Gastrocnemius medialis (tissue), 4 donors: ENCODE data around the gene PDE4D. TPM values are rescaled to one million over a fixed set of nuclear protein-coding genes. Genes with fewer than 3 reads are reported as not detected.
"Not testable (repeated sequence)": the region's sequence is repeated elsewhere in the genome, so short reads cannot be mapped to it uniquely, and the experiment has no call there.

Experiments
- ATAC-seq, 2 donors: fragments of 150-250 bp; one replicate each; pipeline ENCODE4 v1.9.1; 2016
- DNase-seq, 2 donors: peaks; one replicate each; pipeline ENCODE4 v3.0.0-alpha.2; 2019
- H3K27ac ChIP-seq, 4 donors: fragments of 200-600 bp; sonication (generic); 1 replicate in 1 of 4; 2 replicates in 3 of 4; pipeline ENCODE4 v1.5.1; 2016 to 2018; ENCODE audit warnings: mild to moderate bottlenecking in 2 of 4, moderate library complexity in 1 of 4
- H3K27me3 ChIP-seq, 3 donors: fragments of 200-600 bp; sonication (generic) in 2 of 3; 1 replicate in 1 of 3; 2 replicates in 2 of 3; pipeline versions ENCODE4 v1.5.1 to v1.6.0; 2016 to 2019; ENCODE audit warnings: mild to moderate bottlenecking in 1 of 3, moderate library complexity in 1 of 3
- H3K36me3 ChIP-seq, 2 donors: fragments of 200-600 bp; sonication (generic) in 1 of 2; one replicate each; pipeline ENCODE4 v1.5.1; 2017 to 2018
- H3K4me1 ChIP-seq, 2 donors: fragments of 200-600 bp; sonication (generic) in 1 of 2; one replicate each; pipeline ENCODE4 v1.5.1; 2016 to 2017; ENCODE audit warnings: mild to moderate bottlenecking in 2 of 2
- H3K4me3 ChIP-seq, 4 donors: fragments of 200-600 bp; sonication (generic) in 3 of 4; 1 replicate in 1 of 4; 2 replicates in 3 of 4; pipeline ENCODE4 v1.5.1; 2016 to 2019; ENCODE audit warnings: mild to moderate bottlenecking in 2 of 4
- H3K9me3 ChIP-seq, 3 donors: fragments of 200-600 bp; sonication (generic) in 2 of 3; 1 replicate in 1 of 3; 2 replicates in 2 of 3; pipeline ENCODE4 v1.5.1; 2016 to 2019
- POLR2A ChIP-seq, 2 donors: fragments of 450-650 bp; IDR thresholded peaks; one replicate each; pipeline ENCODE4 v1.6.1; 2017; ENCODE audit warnings: antibody characterized with exemption in 2 of 2, mild to moderate bottlenecking in 2 of 2, moderate library complexity in 2 of 2
- in situ Hi-C, 4 donors: fragments of 200-750 bp; cut with MboI; loops; one replicate each; pipeline versions ENCODE4 v1.15.0 to v1.8.0; 2017; ENCODE audit warnings: low sequenced_read_pairs in 4 of 4
- intact Hi-C: fragments of 100-400 bp; cut with DNase I; formaldehyde crosslinking; loops from one replicate; pipeline ENCODE4 v1.15.1; 2023; ENCODE audit warnings: low total_unique reads
- total RNA-seq, 4 donors: library from RNA; depleted of rRNA; stranded (reverse); fragments of >200 nt; gene quantifications; one replicate each; pipeline versions ENCODE4 v1.1.0 to v1.2.3, GENCODE V29; 2016
- TF ChIP-seq, protein P1 (sequence below), 5 experiments: fragments of 450-650 bp in 3 of 5; fragments of 200-600 bp in 2 of 5; sonication (generic) in 2 of 5; IDR thresholded peaks in 4 of 5; conservative IDR thresholded peaks in 1 of 5; 1 replicate in 4 of 5; 2 replicates in 1 of 5; pipeline ENCODE4 v1.5.1; 2016 to 2019; ENCODE audit warnings: antibody characterized with exemption in 5 of 5, mild to moderate bottlenecking in 3 of 5, moderate library complexity in 3 of 5

PDE4D gene
- total RNA-seq, 4 donors from 2014 or later, result 133 to 223 (median 185) TPM

DNA sequence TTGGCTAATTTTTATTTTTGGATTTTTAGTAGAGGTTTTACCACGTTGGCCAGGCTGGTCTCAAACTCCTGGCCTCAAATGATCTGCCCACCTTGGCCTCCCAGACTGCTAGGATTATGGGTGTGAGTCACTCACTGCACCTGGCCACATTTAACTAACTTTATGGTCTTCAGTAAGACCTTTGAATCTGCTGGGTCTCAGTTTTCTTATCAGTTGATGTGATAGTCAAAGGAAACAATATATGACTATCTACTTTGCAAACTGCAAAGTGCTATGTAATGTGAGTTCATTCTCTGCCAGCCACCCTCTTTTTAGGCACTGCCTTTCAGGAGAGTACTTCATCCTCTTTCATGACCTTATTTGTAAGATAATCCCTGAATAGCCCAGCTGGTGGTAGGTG, 474.7 kb downstream of the PDE4D start:
- no peak overlapping the region for H3K4me3 ChIP-seq
- TF ChIP-seq, protein P1, sequence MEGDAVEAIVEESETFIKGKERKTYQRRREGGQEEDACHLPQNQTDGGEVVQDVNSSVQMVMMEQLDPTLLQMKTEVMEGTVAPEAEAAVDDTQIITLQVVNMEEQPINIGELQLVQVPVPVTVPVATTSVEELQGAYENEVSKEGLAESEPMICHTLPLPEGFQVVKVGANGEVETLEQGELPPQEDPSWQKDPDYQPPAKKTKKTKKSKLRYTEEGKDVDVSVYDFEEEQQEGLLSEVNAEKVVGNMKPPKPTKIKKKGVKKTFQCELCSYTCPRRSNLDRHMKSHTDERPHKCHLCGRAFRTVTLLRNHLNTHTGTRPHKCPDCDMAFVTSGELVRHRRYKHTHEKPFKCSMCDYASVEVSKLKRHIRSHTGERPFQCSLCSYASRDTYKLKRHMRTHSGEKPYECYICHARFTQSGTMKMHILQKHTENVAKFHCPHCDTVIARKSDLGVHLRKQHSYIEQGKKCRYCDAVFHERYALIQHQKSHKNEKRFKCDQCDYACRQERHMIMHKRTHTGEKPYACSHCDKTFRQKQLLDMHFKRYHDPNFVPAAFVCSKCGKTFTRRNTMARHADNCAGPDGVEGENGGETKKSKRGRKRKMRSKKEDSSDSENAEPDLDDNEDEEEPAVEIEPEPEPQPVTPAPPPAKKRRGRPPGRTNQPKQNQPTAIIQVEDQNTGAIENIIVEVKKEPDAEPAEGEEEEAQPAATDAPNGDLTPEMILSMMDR (IDR thresholded peaks at IDR 0.05 in 4 of 5, conservative IDR thresholded peaks at IDR 0.05 in 1 of 5), result no peak
- TF ChIP-seq POLR2A (IDR thresholded peaks at IDR 0.05), result no peak
- H3K27me3 ChIP-seq, result no peaks in the 10 kb centered on the region
- peak overlapping the region in 2 of 4 donors; percentile 7 to 34 for H3K27ac ChIP-seq
- H3K9me3 ChIP-seq, result no peaks in the 10 kb centered on the region
- in situ Hi-C loops, result no loop called here
- intact Hi-C loops, result no loop called here
- no peaks in the 10 kb centered on the region for H3K36me3 ChIP-seq
- peak in 1 of 2 donors; percentile 18 for ATAC-seq
- H3K4me1 ChIP-seq, result peaks cover 18 to 54% of the 10 kb centered on the region in 2 donors
- DNase-seq, result no peak

DNA sequence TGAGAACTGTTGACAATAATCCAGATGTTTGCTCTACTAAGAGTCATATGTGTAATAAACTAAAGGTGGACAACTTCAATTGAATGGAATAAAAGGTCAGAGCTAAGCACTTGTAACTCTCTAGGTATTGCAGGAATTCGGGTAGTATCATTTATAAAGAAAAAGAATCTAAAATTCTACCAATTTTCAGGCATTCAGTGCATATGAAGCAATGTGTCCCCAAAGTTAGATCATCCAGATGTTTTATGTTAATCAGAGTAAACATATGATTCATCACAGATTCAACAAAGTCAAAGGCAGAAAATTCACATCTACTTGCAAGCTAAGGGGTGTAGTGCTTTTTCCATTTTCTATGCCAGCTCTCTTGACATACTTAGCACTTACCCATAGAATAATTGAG, 477.1 kb downstream of the PDE4D start:
- no peaks in the 10 kb centered on the region for H3K36me3 ChIP-seq
- H3K4me3 ChIP-seq, result no peak overlapping the region
- no peaks in the 10 kb centered on the region for H3K9me3 ChIP-seq
- peak overlapping the region in 1 of 4 donors; percentile 56 for H3K27ac ChIP-seq
- H3K27me3 ChIP-seq, result no peaks in the 10 kb centered on the region
- TF ChIP-seq, protein P1 (IDR thresholded peaks at IDR 0.05 in 4 of 5, conservative IDR thresholded peaks at IDR 0.05 in 1 of 5), result no peak
- intact Hi-C loops (no loop called here), in situ Hi-C loops (no loop called here)
- peaks cover 18 to 35% of the 10 kb centered on the region in 2 donors for H3K4me1 ChIP-seq
- DNase-seq (no peak), ATAC-seq (no peak)

DNA sequence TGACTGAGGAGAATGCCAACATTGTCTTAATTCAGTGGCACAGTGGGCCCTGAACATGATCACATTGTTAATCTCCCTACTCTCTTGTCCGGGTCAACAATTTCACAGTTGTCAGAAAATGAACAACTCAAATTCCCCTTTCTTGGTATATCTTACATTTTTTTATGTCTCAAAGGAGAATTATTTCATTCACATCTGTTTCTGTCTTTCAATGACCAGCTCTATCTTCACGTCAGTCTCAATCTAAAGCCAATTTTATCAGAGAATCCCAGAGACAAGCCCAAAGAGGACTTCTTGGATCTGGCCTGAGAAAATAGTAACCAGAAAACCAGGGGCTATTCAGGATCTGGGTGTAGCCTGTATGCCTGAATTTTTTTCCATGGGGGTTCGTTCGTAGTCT, 477.5 kb downstream of the PDE4D start:
- Histone ChIP-seq H3K27ac (peak overlapping the region in 2 of 4 donors; percentile 9 to 56), H3K4me3 (no peak overlapping the region), H3K9me3 (no peaks in the 10 kb centered on the region), H3K27me3 (no peaks in the 10 kb centered on the region), H3K4me1 (peaks cover 18 to 32% of the 10 kb centered on the region in 2 donors), H3K36me3 (no peaks in the 10 kb centered on the region)
- no peak for DNase-seq
- intact Hi-C loops (no loop called here), in situ Hi-C loops (no loop called here)
- TF ChIP-seq POLR2A (IDR thresholded peaks at IDR 0.05), result no peak
- TF ChIP-seq, protein P1 (IDR thresholded peaks at IDR 0.05 in 4 of 5, conservative IDR thresholded peaks at IDR 0.05 in 1 of 5), result no peak
- no peak for ATAC-seq

DNA sequence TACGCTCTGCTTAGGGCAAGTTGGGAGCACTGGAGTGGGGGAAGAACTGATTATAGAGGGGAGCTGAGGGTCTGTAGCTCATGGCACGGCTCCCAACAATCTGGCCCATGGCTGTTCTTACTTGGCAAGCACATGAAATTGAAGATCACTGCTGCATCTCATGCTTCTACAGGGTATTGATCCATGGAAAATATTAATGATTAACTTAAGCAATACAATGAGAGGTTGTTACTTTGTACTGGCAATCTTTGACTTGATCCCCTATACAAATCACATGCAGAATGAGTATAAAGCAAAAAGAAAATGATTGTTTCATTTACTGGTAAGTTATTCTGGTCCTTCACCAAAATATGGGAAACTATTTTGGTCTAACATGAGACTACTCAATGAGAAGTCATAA, 481.1 kb downstream of the PDE4D start:
- DNase-seq, result no peak
- no peaks in the 10 kb centered on the region for H3K9me3 ChIP-seq
- no peaks in the 10 kb centered on the region for H3K36me3 ChIP-seq
- H3K4me3 ChIP-seq, result no peak overlapping the region
- H3K27ac ChIP-seq, result no peak overlapping the region
- ATAC-seq, result no peak
- TF ChIP-seq, protein P1 (IDR thresholded peaks at IDR 0.05 in 4 of 5, conservative IDR thresholded peaks at IDR 0.05 in 1 of 5), result no peak
- TF ChIP-seq POLR2A (IDR thresholded peaks at IDR 0.05), result no peak
- H3K27me3 ChIP-seq, result no peaks in the 10 kb centered on the region
- peaks cover 7 to 10% of the 10 kb centered on the region in 2 donors for H3K4me1 ChIP-seq
- intact Hi-C loops, result no loop called here
- in situ Hi-C loops, result no loop called here

DNA sequence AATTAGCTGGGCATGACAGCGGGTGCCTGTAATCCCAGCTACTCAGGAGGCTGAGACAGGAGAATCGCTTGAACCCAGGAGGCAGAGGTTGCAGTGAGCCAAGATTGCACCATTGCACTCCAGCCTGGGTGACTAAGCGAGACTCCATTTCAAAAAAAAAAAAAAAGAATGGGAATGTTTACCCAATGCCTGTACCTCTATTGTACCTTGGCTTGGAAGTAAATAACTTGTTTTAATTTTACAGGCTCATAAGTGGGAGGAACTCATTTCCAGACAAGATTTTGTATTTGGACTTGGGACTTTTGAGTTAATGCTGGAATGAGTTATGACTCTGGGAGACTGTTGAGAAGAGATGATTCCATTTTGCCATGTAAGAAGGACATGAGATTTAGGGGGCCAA, 484.5 kb downstream of the PDE4D start:
- DNase-seq, H3K4me1 ChIP-seq, in situ Hi-C loops: not testable (repeated sequence)

More for the DNA sequence above, 484.5 kb downstream of the PDE4D start:
- ATAC-seq, intact Hi-C loops, H3K27me3 ChIP-seq, H3K27ac ChIP-seq, H3K9me3 ChIP-seq, H3K36me3 ChIP-seq, H3K4me3 ChIP-seq: not testable (repeated sequence)
